ENCODE results near the gene ITGB1. TPM values are rescaled to one million over a fixed set of nuclear protein-coding genes. Genes with fewer than 3 reads are reported as not detected.

The ITGB1 gene
- total and polyA plus RNA-seq, 10 of the 15 experiments (the other 5 are each of a cell fraction or from before 2014, with no cell fraction given), result 2.8 to 20.7 (median 10.4) TPM

DNA sequence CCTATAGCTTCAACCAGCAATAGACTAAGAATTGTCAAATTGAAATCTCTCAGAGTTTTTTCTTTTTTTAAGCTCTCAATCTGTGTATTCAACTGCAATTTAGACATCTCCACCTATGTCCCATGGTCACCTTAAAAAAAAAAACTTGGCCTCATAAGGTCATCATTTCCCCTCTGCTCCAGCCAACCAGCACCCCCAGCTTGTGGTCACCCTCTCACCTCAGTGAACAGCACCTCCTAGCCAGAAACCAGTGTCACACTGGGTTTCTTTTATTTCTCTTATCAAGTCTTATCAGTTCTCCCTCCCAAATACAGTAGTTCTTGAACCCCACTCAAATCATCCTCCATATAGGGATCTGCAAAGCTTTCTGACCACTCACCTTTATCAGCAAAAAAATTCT, 4.0 kb downstream of the ITGB1 start (continued):
- TF ChIP-seq ETV6 (conservative IDR thresholded peaks at IDR 0.05 in 1 of 2, IDR thresholded peaks at IDR 0.05 in 1 of 2; ENCODE audit: borderline replicate concordance in 1 of 2, low read depth in 1 of 2) (no peak), CREM (IDR thresholded peaks at IDR 0.05; ENCODE audit: low read depth) (no peak), ZNF207 (IDR thresholded peaks at IDR 0.05; ENCODE audit: borderline replicate concordance) (no peak), POLR2AphosphoS5 (IDR thresholded peaks at IDR 0.05; ENCODE audit: low read length) (no peak)
- TF ChIP-seq, protein P1, sequence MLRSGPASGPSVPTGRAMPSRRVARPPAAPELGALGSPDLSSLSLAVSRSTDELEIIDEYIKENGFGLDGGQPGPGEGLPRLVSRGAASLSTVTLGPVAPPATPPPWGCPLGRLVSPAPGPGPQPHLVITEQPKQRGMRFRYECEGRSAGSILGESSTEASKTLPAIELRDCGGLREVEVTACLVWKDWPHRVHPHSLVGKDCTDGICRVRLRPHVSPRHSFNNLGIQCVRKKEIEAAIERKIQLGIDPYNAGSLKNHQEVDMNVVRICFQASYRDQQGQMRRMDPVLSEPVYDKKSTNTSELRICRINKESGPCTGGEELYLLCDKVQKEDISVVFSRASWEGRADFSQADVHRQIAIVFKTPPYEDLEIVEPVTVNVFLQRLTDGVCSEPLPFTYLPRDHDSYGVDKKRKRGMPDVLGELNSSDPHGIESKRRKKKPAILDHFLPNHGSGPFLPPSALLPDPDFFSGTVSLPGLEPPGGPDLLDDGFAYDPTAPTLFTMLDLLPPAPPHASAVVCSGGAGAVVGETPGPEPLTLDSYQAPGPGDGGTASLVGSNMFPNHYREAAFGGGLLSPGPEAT (IDR thresholded peaks at IDR 0.05; ENCODE audit: low read depth), result no peak
- TF ChIP-seq, protein P2, sequence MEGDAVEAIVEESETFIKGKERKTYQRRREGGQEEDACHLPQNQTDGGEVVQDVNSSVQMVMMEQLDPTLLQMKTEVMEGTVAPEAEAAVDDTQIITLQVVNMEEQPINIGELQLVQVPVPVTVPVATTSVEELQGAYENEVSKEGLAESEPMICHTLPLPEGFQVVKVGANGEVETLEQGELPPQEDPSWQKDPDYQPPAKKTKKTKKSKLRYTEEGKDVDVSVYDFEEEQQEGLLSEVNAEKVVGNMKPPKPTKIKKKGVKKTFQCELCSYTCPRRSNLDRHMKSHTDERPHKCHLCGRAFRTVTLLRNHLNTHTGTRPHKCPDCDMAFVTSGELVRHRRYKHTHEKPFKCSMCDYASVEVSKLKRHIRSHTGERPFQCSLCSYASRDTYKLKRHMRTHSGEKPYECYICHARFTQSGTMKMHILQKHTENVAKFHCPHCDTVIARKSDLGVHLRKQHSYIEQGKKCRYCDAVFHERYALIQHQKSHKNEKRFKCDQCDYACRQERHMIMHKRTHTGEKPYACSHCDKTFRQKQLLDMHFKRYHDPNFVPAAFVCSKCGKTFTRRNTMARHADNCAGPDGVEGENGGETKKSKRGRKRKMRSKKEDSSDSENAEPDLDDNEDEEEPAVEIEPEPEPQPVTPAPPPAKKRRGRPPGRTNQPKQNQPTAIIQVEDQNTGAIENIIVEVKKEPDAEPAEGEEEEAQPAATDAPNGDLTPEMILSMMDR (IDR thresholded peaks at IDR 0.05 in 2 of 3, conservative IDR thresholded peaks at IDR 0.05 in 1 of 3; ENCODE audit: control insufficient read depth in 2 of 3, extremely low read depth in 1 of 3, insufficient read depth in 1 of 3, low read depth in 3 of 3, low read length in 3 of 3), result peak in 2 of 3 experiments; percentile 26 to 32; a peak in 2 of 6 replicates
- TF ChIP-seq, protein P3, sequence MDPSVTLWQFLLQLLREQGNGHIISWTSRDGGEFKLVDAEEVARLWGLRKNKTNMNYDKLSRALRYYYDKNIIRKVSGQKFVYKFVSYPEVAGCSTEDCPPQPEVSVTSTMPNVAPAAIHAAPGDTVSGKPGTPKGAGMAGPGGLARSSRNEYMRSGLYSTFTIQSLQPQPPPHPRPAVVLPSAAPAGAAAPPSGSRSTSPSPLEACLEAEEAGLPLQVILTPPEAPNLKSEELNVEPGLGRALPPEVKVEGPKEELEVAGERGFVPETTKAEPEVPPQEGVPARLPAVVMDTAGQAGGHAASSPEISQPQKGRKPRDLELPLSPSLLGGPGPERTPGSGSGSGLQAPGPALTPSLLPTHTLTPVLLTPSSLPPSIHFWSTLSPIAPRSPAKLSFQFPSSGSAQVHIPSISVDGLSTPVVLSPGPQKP (IDR thresholded peaks at IDR 0.05; ENCODE audit: low read depth, low read length), result peak; percentile 60; the same call in 1 of the 2 replicates
